Neutrophil (primary cell): ENCODE results near the gene B4GAT1.
"Not testable (repeated sequence)": the region's sequence is repeated elsewhere in the genome, so short reads cannot be mapped to it uniquely, and the experiment has no call there.

Source experiments
- H3K27ac ChIP-seq: fragments of 200-600 bp; sonication (generic); 2 replicates; pipeline ENCODE4 v1.5.1; 2016; ENCODE audit warnings: mild to moderate bottlenecking, moderate library complexity
- H3K27me3 ChIP-seq: fragments of 200-600 bp; sonication (generic); 2 replicates; pipeline ENCODE4 v1.6.0; 2016; ENCODE audit warnings: mild to moderate bottlenecking
- H3K36me3 ChIP-seq: fragments of 200-600 bp; sonication (generic); 2 replicates; pipeline ENCODE4 v1.5.1; 2017
- H3K4me1 ChIP-seq, 2 experiments: fragments of 200-600 bp in 1 of 2; sonication (generic) in 1 of 2; 1 replicate in 1 of 2; 2 replicates in 1 of 2; pipeline versions ENCODE4 v1.5.1 to v1.6.1; 2013 to 2016; ENCODE audit warnings: low read depth in 1 of 2, low read length in 1 of 2, mild to moderate bottlenecking in 1 of 2, moderate library complexity in 1 of 2; ENCODE audit not compliant: control insufficient read depth in 1 of 2, insufficient read depth in 1 of 2
- H3K4me3 ChIP-seq, 2 experiments: fragments of 200-600 bp in 1 of 2; sonication (generic) in 1 of 2; 1 replicate in 1 of 2; 2 replicates in 1 of 2; pipeline ENCODE4 v1.5.1; 2013 to 2016; ENCODE audit warnings: low read depth in 1 of 2, low read length in 1 of 2, mild to moderate bottlenecking in 1 of 2, moderate library complexity in 1 of 2
- H3K9me3 ChIP-seq: fragments of 200-600 bp; sonication (generic); 2 replicates; pipeline ENCODE4 v1.5.1; 2016
- TF ChIP-seq, protein P1 (sequence below): fragments of 200-600 bp; sonication (generic); IDR thresholded peaks from 2 replicates; pipeline ENCODE4 v1.5.1; 2016; ENCODE audit warnings: antibody characterized with exemption

Gene B4GAT1

GRCh38 chr11:66373690-66374287 is 26.4 kb upstream of the B4GAT1 start:
- Histone ChIP-seq H3K27me3 (peaks cover 87% of the 10 kb centered on the region), H3K4me1 (peaks cover 12 to 17% of the 10 kb centered on the region in 2 experiments)
- H3K36me3 ChIP-seq, H3K4me3 ChIP-seq, H3K27ac ChIP-seq, H3K9me3 ChIP-seq: not testable (repeated sequence)

DNA sequence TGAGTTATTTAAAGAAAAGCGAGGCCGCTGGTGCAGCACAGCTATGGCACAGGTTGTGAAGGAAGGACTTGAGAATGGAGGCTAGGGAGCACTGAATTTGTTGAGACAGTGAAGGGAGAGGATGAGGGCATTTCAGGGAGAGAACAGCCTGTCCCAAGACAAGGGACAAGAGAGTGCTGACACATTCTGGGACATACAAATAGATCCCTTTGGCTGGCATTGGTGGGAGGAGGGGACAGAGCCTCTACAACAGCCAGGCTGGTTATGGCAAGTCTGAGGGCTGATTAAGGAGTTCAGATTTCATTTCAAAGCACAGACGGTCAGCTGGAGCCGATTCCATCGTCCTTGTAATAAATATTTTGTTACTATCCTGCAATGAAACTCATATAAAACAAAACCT is 25.8 kb upstream of the B4GAT1 start:
- peaks cover 12 to 17% of the 10 kb centered on the region in 2 experiments for H3K4me1 ChIP-seq
- no peak overlapping the region for H3K4me3 ChIP-seq
- no peaks in the 10 kb centered on the region for H3K9me3 ChIP-seq
- TF ChIP-seq, protein P1, sequence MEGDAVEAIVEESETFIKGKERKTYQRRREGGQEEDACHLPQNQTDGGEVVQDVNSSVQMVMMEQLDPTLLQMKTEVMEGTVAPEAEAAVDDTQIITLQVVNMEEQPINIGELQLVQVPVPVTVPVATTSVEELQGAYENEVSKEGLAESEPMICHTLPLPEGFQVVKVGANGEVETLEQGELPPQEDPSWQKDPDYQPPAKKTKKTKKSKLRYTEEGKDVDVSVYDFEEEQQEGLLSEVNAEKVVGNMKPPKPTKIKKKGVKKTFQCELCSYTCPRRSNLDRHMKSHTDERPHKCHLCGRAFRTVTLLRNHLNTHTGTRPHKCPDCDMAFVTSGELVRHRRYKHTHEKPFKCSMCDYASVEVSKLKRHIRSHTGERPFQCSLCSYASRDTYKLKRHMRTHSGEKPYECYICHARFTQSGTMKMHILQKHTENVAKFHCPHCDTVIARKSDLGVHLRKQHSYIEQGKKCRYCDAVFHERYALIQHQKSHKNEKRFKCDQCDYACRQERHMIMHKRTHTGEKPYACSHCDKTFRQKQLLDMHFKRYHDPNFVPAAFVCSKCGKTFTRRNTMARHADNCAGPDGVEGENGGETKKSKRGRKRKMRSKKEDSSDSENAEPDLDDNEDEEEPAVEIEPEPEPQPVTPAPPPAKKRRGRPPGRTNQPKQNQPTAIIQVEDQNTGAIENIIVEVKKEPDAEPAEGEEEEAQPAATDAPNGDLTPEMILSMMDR, result no peak
- H3K27ac ChIP-seq, result no peak overlapping the region
- H3K27me3 ChIP-seq, result peaks cover 92% of the 10 kb centered on the region
- no peaks in the 10 kb centered on the region for H3K36me3 ChIP-seq

- TF ChIP-seq, protein P1, result no peak
- Histone ChIP-seq H3K36me3 (no peaks in the 10 kb centered on the region), H3K27me3 (peaks cover 82% of the 10 kb centered on the region), H3K4me1 (peaks cover 12 to 17% of the 10 kb centered on the region in 2 experiments), H3K27ac (no peak within 1 kb of the TSS), H3K9me3 (no peaks in the 10 kb centered on the region), H3K4me3 (peak within 1 kb of the TSS; percentile 25 to 56)
Measured at GRCh38 chr11:66371627-66372415, 24.4 kb upstream of the B4GAT1 start, which contains the start of gene SLC29A2. Gene SLC29A2 (minus strand): TSS chr11:66371760. CDS start chr11:66371591, 169 bp downstream.

DNA sequence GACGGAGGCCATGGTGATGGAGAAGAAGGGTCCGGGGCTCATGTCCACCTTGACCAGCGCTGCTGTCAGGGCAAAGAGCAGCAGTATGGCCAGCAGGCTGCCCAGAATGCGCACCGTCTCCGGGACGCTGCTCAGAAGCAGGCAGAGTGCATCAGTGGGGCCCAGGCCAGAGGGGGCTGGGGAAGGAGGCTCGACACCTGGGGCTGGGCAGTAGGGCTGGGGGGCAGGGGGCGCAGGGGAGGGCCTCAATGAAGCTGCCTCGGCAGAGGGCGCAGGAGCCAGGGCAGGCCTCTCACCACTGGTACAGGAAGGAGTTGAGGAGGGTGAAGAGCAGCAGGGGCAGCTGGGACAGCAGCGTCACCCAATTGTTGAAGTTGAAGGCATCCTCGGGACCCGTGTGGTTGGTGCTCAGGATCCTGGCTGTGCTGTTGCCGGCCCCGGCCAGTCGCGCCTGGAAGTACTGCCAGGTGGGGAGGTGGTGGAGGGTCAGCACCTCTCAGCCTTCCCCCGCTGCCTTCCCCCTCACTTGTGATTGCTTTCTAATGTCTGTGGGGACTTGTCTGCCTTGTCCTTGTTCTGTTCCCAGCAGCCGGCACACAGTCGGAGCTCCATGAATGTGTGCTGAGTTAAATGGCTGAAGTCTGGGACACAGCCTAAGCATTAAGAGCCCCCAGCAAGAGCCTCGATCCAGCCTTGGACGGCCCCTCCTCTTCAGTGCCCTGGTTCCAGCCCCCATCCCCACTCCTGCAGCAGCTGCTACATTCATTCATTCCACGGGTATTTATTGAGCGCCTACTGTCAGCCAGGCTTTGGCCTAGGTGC is 21.9 kb upstream of the B4GAT1 start:
- Histone ChIP-seq H3K27me3 (peaks cover 61% of the 10 kb centered on the region), H3K36me3 (no peaks in the 10 kb centered on the region), H3K4me3 (no peak overlapping the region), H3K4me1 (peaks cover 12 to 17% of the 10 kb centered on the region in 2 experiments), H3K27ac (no peak overlapping the region), H3K9me3 (no peaks in the 10 kb centered on the region)
- TF ChIP-seq, protein P1, result no peak

DNA sequence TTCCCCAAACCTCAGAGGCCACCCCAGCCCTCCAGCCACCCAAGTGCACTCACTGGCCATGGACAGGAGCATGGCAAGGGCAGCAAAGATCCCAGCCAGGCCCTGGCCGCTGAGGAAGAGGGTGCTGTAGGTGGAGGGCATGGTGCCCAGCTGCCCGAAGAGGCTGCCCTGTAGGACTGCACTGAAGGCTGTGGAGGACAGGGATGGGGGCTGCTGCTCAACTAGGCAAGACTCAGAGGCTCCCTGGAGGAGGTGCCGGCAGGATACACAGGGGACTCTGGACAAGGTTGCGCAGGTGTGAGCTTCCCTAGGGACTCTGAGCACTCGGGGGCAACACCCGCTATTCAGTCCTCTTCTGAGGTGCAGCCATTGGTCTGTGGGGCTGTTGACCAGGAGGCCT is 21.1 kb upstream of the B4GAT1 start:
- TF ChIP-seq, protein P1, result no peak
- Histone ChIP-seq H3K9me3 (no peaks in the 10 kb centered on the region), H3K4me1 (peaks cover 12 to 17% of the 10 kb centered on the region in 2 experiments), H3K27me3 (peaks cover 53% of the 10 kb centered on the region), H3K36me3 (no peaks in the 10 kb centered on the region), H3K4me3 (no peak overlapping the region), H3K27ac (no peak overlapping the region)
